Measurements from ENCODE around the gene MTLN. TPM values are rescaled to one million over a fixed set of nuclear protein-coding genes. Genes with fewer than 3 reads are reported as not detected.
"Not testable (repeated sequence)": the region's sequence is repeated elsewhere in the genome, so short reads cannot be mapped to it uniquely, and the experiment has no call there.

The MTLN gene
- total RNA-seq, 2 donors from 2014 or later, result 102 to 108 TPM

DNA sequence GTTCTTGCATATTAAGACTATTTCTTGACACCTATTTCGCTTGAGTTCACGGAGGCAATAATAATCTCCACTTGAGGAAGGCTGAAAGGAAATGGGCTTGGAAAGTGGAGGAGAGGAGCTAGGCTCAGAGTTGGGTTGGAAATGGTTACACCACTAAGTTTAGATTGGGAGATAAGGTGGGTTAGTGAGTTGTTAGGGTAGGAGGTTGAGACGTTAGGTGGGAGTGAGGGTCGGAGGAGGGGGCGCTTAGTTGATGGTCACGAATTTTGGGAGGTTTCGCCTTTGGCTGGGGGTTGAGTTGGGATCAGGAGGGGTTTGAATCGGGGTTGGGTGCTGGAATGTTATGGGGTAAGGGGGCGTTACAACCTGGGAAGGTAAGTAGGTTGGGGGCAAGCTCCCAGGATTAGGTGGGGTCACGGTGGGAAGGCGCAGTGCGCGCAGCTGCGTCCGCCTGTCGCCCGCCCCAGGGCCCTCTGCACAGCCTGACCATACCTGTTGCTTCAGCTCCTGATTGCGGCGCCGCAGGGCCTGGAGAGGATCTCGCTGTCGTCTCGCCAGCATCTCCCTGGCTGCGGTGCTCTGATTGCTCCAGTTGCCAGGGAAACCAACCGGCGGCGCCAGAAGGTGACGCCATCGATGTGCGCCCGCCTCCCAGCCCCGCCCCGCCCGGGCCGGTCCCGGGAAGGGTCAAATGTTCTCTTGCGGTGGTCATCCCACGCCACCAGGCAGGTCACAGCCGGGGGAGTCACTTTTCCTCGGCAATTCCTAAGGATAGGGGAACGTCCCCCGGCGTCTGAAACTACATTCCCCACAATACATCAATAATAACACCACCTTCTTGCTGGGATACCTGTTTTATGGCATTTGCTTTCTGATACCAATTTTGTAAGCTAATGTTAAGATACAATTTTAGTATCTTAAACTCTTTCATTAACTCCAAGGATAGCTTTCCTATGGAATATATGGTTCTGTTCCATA, 7.7 kb downstream of the MTLN start, which contains the start of gene NPHP1:
NPHP1 (minus strand) TSS at position 606 of the 978 bp plus-strand sequence; CDS start at position 561, 45 bp downstream.
- under 1% methylated on average over 35 of the region's 43 CpGs for WGBS
- H3K4me1 ChIP-seq (replicated peaks), result no peaks in the 10 kb centered on the region
- peak within 1 kb of the TSS; percentile 53 to 54 for H3K4me3 ChIP-seq
- H3K9me3 ChIP-seq, result no peaks in the 10 kb centered on the region
- H3K36me3 ChIP-seq, result no peaks in the 10 kb centered on the region
- H3K27me3 ChIP-seq (replicated peaks; ENCODE audit: insufficient read depth), result no peaks in the 10 kb centered on the region
- TF ChIP-seq POLR2A (IDR thresholded peaks at IDR 0.05) (peak; percentile 38), POLR2AphosphoS5 (IDR thresholded peaks at IDR 0.05) (peak; percentile 92)
- TF ChIP-seq, protein P1, sequence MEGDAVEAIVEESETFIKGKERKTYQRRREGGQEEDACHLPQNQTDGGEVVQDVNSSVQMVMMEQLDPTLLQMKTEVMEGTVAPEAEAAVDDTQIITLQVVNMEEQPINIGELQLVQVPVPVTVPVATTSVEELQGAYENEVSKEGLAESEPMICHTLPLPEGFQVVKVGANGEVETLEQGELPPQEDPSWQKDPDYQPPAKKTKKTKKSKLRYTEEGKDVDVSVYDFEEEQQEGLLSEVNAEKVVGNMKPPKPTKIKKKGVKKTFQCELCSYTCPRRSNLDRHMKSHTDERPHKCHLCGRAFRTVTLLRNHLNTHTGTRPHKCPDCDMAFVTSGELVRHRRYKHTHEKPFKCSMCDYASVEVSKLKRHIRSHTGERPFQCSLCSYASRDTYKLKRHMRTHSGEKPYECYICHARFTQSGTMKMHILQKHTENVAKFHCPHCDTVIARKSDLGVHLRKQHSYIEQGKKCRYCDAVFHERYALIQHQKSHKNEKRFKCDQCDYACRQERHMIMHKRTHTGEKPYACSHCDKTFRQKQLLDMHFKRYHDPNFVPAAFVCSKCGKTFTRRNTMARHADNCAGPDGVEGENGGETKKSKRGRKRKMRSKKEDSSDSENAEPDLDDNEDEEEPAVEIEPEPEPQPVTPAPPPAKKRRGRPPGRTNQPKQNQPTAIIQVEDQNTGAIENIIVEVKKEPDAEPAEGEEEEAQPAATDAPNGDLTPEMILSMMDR (IDR thresholded peaks at IDR 0.05), result no peak
- DNase-seq (ENCODE audit: low spot score), result peak; percentile 76
- peak within 1 kb of the TSS; percentile 44 to 64 for H3K27ac ChIP-seq
- intact Hi-C loops (cut with DNase I), result no loop called here

DNA sequence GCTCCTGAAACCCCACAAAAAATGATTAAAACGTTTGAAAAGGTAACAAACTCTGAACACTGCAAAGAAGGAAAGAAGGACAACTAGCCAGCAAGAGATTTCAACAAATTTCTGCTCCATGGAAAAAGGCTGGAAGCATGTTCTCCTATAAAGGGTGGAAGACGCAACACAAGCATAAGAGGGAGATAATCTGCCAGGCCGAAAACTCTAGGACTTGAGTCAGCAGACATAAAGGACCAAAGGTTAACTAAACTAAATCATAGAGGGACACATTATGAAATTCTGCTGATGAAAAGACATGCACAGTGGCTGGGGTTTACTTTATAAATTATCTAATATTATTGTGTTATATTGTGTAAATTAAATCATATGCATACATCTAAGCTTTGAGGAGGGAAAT, 14.3 kb downstream of the MTLN start:
- H3K9me3 ChIP-seq, result no peaks in the 10 kb centered on the region
- intact Hi-C loops (cut with DNase I), result no loop called here
- no peaks in the 10 kb centered on the region for H3K4me1 ChIP-seq (replicated peaks)
- H3K27me3 ChIP-seq (replicated peaks; ENCODE audit: insufficient read depth), result no peaks in the 10 kb centered on the region
- H3K4me3 ChIP-seq, result no peak overlapping the region
- H3K36me3 ChIP-seq, result no peaks in the 10 kb centered on the region
- no peak overlapping the region for H3K27ac ChIP-seq
- 76% methylated on average over 3 of the region's 3 CpGs for WGBS
- DNase-seq (ENCODE audit: low spot score), result no peak
- TF ChIP-seq, protein P1 (IDR thresholded peaks at IDR 0.05), result no peak
- TF ChIP-seq POLR2AphosphoS5 (IDR thresholded peaks at IDR 0.05) (no peak), POLR2A (IDR thresholded peaks at IDR 0.05) (no peak)

GRCh38 chr2:110197452-110197851, 14.9 kb downstream of the MTLN start:
- Histone ChIP-seq H3K27me3 (replicated peaks; ENCODE audit: insufficient read depth) (no peaks in the 10 kb centered on the region), H3K9me3 (no peaks in the 10 kb centered on the region), H3K4me1 (replicated peaks) (no peaks in the 10 kb centered on the region), H3K36me3 (no peaks in the 10 kb centered on the region), H3K4me3 (no peak overlapping the region), H3K27ac (no peak overlapping the region)
- intact Hi-C loops (cut with DNase I), result no loop called here
- WGBS, result 71% methylated on average over 4 of the region's 4 CpGs
- no peak for DNase-seq (ENCODE audit: low spot score)
- no peak for TF ChIP-seq POLR2AphosphoS5 (IDR thresholded peaks at IDR 0.05)

DNA sequence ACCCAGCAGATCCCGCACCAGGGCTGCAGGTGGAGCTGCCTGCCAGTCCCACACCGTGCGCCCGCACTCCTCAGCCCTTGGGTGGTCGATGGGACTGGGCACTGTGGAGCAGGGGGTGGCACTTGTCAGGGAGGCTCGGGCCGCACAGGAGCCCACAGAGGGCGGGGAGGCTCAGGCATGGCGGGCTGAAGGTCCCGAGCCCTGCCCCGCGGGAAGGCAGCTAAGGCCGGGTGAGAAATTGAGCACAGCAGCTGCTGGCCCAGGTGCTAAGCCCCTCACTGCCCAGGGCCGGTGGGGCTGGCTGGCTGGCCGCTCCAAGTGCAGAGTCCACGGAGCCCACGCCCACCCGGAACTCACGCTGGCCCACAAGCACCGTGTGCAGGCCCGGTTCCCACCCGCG, 22.2 kb downstream of the MTLN start:
- H3K4me3 ChIP-seq; intact Hi-C loops (cut with DNase I); H3K36me3 ChIP-seq; H3K27ac ChIP-seq; H3K27me3 ChIP-seq (replicated peaks; ENCODE audit: insufficient read depth); H3K9me3 ChIP-seq; H3K4me1 ChIP-seq (replicated peaks); DNase-seq (ENCODE audit: low spot score): not testable (repeated sequence)
- WGBS, result 97% methylated on average over 16 of the region's 23 CpGs

DNA sequence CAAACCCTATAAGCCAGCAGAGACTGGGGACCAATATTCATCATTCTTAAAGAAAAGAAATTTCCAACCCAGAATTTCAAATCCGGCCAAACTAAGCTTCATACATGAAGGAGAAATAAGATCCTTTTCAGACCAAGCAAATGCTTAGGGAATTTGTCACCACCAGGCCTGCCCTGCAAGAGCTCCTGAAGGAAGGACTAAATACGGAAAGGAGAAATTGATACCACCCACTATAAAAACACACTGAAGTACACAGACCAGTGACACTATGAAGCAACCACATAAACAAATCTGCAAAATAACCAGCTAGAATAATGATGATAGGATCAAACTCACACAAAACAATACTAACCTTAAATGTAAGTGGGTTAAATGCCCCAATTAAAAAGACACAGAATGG, 29.9 kb downstream of the MTLN start:
- intact Hi-C loops (cut with DNase I), result no loop called here
- TF ChIP-seq, protein P1 (IDR thresholded peaks at IDR 0.05), result no peak
- TF ChIP-seq POLR2AphosphoS5 (IDR thresholded peaks at IDR 0.05) (no peak), POLR2A (IDR thresholded peaks at IDR 0.05) (no peak)
- Histone ChIP-seq H3K36me3 (no peaks in the 10 kb centered on the region), H3K9me3 (no peaks in the 10 kb centered on the region), H3K27me3 (replicated peaks; ENCODE audit: insufficient read depth) (no peaks in the 10 kb centered on the region), H3K4me3 (no peak overlapping the region), H3K4me1 (replicated peaks) (no peaks in the 10 kb centered on the region), H3K27ac (no peak overlapping the region)
- no peak for DNase-seq (ENCODE audit: low spot score)
- 97% methylated on average over 2 of the region's 2 CpGs for WGBS

GRCh38 chr2:110180036-110180435, 32.3 kb downstream of the MTLN start:
- H3K36me3 ChIP-seq, result no peaks in the 10 kb centered on the region
- H3K27ac ChIP-seq, result no peak overlapping the region
- H3K27me3 ChIP-seq (replicated peaks; ENCODE audit: insufficient read depth), result no peaks in the 10 kb centered on the region
- intact Hi-C loops (cut with DNase I), result no loop called here
- no peak for DNase-seq (ENCODE audit: low spot score)
- TF ChIP-seq, protein P1 (IDR thresholded peaks at IDR 0.05), result no peak
- TF ChIP-seq POLR2A (IDR thresholded peaks at IDR 0.05) (no peak), POLR2AphosphoS5 (IDR thresholded peaks at IDR 0.05) (no peak)
- H3K9me3 ChIP-seq, result no peaks in the 10 kb centered on the region
- H3K4me3 ChIP-seq, result no peak overlapping the region
- H3K4me1 ChIP-seq (replicated peaks), result no peaks in the 10 kb centered on the region

Measured in prostate gland (tissue), 2 donors.